ENCODE results near the gene IFT88. TPM values are rescaled to one million over a fixed set of nuclear protein-coding genes. Genes with fewer than 3 reads are reported as not detected.

Gene IFT88
- total and polyA plus RNA-seq, 9 of the 15 experiments (the other 6 are each of a cell fraction or from before 2014, with no cell fraction given), result 8.3 to 13.5 (median 10.0) TPM

DNA sequence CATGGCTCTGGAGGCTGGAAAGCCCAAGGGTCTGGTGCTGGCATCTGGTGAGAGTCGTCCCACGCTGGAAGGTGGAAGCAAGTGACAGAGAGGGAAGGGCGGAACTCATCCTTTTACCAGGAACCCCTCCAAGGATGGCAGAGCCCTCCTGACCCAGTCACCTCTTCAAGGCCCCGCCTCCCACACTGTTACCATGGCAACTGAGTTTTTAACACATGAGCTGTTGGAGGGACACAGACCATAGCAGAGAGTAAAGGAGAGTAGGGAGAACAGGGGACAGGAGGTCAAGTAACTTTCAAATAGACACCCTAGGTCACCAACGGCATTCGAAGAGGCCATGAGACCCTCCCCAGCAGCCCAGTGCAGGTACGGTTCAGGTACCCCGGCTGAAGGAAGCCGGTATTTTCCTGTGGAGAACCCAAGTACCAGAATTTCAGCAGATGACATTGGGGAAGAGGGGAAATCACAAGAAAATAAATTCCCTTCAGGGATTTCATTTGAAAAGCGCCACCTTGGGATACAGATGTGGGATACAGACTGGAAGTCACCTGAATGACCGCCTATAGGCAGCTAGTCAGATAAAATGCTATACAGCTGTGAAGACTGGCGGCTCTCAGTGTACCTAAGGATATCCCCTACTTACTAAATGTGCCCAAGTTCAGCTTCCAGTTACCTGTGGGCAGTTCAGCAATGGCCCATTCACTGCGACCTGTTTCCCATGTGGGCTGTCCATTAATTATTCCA is 144.5 kb downstream of the IFT88 start:
- H4K20me1 ChIP-seq (replicated peaks; ENCODE audit: control insufficient read depth, insufficient read depth, low read length), result no peaks in the 10 kb centered on the region
- H2AFZ ChIP-seq (ENCODE audit: low read depth, low read length), result no peak overlapping the region
- H3K9me1 ChIP-seq (ENCODE audit: control insufficient read depth, insufficient read depth, low read length), result no peaks in the 10 kb centered on the region
- 57% methylated on average over 10 of the region's 13 CpGs for WGBS (ENCODE audit: insufficient coverage, low coverage, missing lambda C conversion rate)
- no peak overlapping the region for H3K27ac ChIP-seq (ENCODE audit: extremely low read depth, low read depth, low read length)
- DNase-seq (ENCODE audit: extremely low read depth in 1 of 4, low spot score in 3 of 4), result peak in 3 of 4 experiments; percentile 24 to 30 (median 30)
- no peaks in the 10 kb centered on the region for H3K9me3 ChIP-seq (replicated peaks; ENCODE audit: control insufficient read depth, insufficient read depth, low read depth, low read length)
- ATAC-seq, result peak; percentile 76
- POLR2A ChIA-PET, result interaction anchor here (0.6 kb wide), 1 partner anchor 547 kb away, joined by 3 read pairs; no protein-coding TSS in a partner anchor
- CTCF ChIA-PET (ENCODE audit: low intra/inter-chr PET ratio), result interaction anchor here (1.0 to 1.5 kb wide), 4 partner anchors 117 to 216 kb away, joined by 3 to 8 read pairs (median 5); no protein-coding TSS in a partner anchor
- no peak overlapping the region for H3K4me3 ChIP-seq
- no TSS peak for BruUV-seq (replicated peaks)
- no peak for FAIRE-seq
- in situ Hi-C loops (cut with MboI) (loop anchor here (10.0 kb wide), 1 partner anchor 213 kb away; no protein-coding TSS in a partner anchor), intact Hi-C loops (cut with micrococcal nuclease) (loop anchor here (2.0 to 5.0 kb wide), 4 partner anchors 61 to 217 kb away; partner anchors contain the start of gene EEF1AKMT1)
- no peak overlapping the region for H3K4me2 ChIP-seq (ENCODE audit: insufficient read depth, low read length)
- no peak overlapping the region for H3K9ac ChIP-seq (ENCODE audit: insufficient read depth in 1 of 2, low read depth in 2 of 2, low read length in 2 of 2)
- no peaks in the 10 kb centered on the region for H3K79me2 ChIP-seq (ENCODE audit: control insufficient read depth, insufficient read depth, low read length)
- no peaks in the 10 kb centered on the region for H3K36me3 ChIP-seq (ENCODE audit: control insufficient read depth, insufficient read depth, low read length)
- no peaks in the 10 kb centered on the region; a peak in 1 of 5 replicates for H3K27me3 ChIP-seq (ENCODE audit: control insufficient read depth in 2 of 2, insufficient read depth in 2 of 2, low read length in 2 of 2)
- H3K4me1 ChIP-seq (replicated peaks in 1 of 2; ENCODE audit: control insufficient read depth in 2 of 2, insufficient read depth in 2 of 2, low read length in 2 of 2), result peaks cover 2 to 5% of the 10 kb centered on the region in 2 experiments; a peak in 4 of 5 replicates
- TF ChIP-seq, protein P1, sequence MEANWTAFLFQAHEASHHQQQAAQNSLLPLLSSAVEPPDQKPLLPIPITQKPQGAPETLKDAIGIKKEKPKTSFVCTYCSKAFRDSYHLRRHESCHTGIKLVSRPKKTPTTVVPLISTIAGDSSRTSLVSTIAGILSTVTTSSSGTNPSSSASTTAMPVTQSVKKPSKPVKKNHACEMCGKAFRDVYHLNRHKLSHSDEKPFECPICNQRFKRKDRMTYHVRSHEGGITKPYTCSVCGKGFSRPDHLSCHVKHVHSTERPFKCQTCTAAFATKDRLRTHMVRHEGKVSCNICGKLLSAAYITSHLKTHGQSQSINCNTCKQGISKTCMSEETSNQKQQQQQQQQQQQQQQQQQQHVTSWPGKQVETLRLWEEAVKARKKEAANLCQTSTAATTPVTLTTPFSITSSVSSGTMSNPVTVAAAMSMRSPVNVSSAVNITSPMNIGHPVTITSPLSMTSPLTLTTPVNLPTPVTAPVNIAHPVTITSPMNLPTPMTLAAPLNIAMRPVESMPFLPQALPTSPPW (CRISPR knock-in tag; IDR thresholded peaks at IDR 0.05), result no peak
- TF ChIP-seq SUPT5H (IDR thresholded peaks at IDR 0.05) (no peak), L3MBTL2 (IDR thresholded peaks at IDR 0.05) (no peak), ATF7 (IDR thresholded peaks at IDR 0.05) (no peak), BRD4 (IDR thresholded peaks at IDR 0.05) (no peak), ZNF212 (CRISPR knock-in tag; IDR thresholded peaks at IDR 0.05) (no peak), RFX1 (IDR thresholded peaks at IDR 0.05) (peak; percentile 95), ZFP1 (CRISPR knock-in tag; IDR thresholded peaks at IDR 0.05) (no peak), CSDE1 (IDR thresholded peaks at IDR 0.05) (0 out of 4 replicates have a peak, but pooled peaks of 1 of the 2 experiments have one; percentile 32), HMGN3 (IDR thresholded peaks at IDR 0.05; ENCODE audit: borderline replicate concordance, extremely low read depth, insufficient read length, low read depth, low read length) (no peak), ZNF668 (CRISPR knock-in tag; IDR thresholded peaks at IDR 0.05) (no peak), HNRNPUL1 (IDR thresholded peaks at IDR 0.05; ENCODE audit: low read length) (no peak), ZNF830 (CRISPR knock-in tag; IDR thresholded peaks at IDR 0.05) (no peak), ZNF408 (CRISPR knock-in tag; IDR thresholded peaks at IDR 0.05; ENCODE audit: low read depth) (no peak)
- TF ChIP-seq, protein P2, sequence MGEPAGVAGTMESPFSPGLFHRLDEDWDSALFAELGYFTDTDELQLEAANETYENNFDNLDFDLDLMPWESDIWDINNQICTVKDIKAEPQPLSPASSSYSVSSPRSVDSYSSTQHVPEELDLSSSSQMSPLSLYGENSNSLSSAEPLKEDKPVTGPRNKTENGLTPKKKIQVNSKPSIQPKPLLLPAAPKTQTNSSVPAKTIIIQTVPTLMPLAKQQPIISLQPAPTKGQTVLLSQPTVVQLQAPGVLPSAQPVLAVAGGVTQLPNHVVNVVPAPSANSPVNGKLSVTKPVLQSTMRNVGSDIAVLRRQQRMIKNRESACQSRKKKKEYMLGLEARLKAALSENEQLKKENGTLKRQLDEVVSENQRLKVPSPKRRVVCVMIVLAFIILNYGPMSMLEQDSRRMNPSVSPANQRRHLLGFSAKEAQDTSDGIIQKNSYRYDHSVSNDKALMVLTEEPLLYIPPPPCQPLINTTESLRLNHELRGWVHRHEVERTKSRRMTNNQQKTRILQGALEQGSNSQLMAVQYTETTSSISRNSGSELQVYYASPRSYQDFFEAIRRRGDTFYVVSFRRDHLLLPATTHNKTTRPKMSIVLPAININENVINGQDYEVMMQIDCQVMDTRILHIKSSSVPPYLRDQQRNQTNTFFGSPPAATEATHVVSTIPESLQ (CRISPR knock-in tag; IDR thresholded peaks at IDR 0.05), result no peak
- TF ChIP-seq, protein P3, sequence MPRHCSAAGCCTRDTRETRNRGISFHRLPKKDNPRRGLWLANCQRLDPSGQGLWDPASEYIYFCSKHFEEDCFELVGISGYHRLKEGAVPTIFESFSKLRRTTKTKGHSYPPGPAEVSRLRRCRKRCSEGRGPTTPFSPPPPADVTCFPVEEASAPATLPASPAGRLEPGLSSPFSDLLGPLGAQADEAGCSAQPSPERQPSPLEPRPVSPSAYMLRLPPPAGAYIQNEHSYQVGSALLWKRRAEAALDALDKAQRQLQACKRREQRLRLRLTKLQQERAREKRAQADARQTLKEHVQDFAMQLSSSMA (CRISPR knock-in tag; IDR thresholded peaks at IDR 0.05), result no peak
- TF ChIP-seq, protein P4, sequence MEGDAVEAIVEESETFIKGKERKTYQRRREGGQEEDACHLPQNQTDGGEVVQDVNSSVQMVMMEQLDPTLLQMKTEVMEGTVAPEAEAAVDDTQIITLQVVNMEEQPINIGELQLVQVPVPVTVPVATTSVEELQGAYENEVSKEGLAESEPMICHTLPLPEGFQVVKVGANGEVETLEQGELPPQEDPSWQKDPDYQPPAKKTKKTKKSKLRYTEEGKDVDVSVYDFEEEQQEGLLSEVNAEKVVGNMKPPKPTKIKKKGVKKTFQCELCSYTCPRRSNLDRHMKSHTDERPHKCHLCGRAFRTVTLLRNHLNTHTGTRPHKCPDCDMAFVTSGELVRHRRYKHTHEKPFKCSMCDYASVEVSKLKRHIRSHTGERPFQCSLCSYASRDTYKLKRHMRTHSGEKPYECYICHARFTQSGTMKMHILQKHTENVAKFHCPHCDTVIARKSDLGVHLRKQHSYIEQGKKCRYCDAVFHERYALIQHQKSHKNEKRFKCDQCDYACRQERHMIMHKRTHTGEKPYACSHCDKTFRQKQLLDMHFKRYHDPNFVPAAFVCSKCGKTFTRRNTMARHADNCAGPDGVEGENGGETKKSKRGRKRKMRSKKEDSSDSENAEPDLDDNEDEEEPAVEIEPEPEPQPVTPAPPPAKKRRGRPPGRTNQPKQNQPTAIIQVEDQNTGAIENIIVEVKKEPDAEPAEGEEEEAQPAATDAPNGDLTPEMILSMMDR (IDR thresholded peaks at IDR 0.05 in 2 of 3, conservative IDR thresholded peaks at IDR 0.05 in 1 of 3; ENCODE audit: insufficient read depth in 2 of 3, low read depth in 1 of 3, low read length in 3 of 3), result peak; percentile 34 to 41 (median 37); a peak in 3 of 6 replicates

All from K562 (cell line).